GM18507 (cell line): ENCODE data around the gene LOXL1.

Experiments used
- DNase-seq: peaks from one replicate; pipeline ENCODE4 v3.0.0; 2011; ENCODE audit warnings: low read depth; ENCODE audit not compliant: insufficient read length; ENCODE audit errors: extremely low spot score
- FAIRE-seq: peaks from 2 replicates; lab custom pipeline; 2011; peaks lifted over from hg19 to GRCh38; lab: Jason Lieb, UNC

LOXL1 gene

DNA sequence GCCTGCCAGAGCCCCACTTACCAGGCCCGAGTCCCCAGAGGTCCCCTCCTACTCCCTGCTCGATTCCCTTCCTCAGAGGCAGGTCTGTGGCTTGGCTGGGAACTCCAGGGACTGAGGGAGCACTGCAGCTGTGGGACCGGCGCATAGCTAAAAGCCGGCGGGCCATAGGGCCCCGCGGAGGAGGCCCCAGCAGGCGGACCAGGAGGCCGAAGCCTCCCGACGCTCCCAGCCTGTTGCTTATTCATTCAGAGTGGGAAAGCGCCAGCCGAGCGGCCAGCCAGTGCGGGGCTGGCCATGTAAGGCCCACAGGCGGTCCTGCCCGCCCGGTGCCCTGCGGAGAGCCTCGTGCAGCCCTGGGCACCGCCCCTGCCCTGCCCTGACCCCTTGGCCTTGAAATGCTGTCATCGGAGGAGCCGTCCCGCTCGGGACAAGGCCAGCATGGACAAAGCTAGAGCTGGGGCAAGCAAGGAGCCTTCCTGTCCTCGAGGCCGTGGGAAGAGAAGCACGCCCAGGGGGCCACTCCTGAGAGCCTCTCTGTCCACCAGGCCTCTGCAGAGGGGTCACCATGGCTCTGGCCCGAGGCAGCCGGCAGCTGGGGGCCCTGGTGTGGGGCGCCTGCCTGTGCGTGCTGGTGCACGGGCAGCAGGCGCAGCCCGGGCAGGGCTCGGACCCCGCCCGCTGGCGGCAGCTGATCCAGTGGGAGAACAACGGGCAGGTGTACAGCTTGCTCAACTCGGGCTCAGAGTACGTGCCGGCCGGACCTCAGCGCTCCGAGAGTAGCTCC, at the start of gene LOXL1:
Gene LOXL1 (plus strand): TSS at position 244 of the 784 bp plus-strand sequence. CDS start 322 bp downstream, at position 566.
- no peak for FAIRE-seq
- DNase-seq, result no peak

GRCh38 chr15:73879426-73879825, 46.8 kb upstream of the LOXL1 start:
- DNase-seq, result no peak

GRCh38 chr15:73881579-73882320, 44.5 kb upstream of the LOXL1 start:
- DNase-seq (no peak), FAIRE-seq (no peak)

More at GRCh38 chr15:73879426-73879825, 46.8 kb upstream of the LOXL1 start:
- FAIRE-seq, result no peak

DNA sequence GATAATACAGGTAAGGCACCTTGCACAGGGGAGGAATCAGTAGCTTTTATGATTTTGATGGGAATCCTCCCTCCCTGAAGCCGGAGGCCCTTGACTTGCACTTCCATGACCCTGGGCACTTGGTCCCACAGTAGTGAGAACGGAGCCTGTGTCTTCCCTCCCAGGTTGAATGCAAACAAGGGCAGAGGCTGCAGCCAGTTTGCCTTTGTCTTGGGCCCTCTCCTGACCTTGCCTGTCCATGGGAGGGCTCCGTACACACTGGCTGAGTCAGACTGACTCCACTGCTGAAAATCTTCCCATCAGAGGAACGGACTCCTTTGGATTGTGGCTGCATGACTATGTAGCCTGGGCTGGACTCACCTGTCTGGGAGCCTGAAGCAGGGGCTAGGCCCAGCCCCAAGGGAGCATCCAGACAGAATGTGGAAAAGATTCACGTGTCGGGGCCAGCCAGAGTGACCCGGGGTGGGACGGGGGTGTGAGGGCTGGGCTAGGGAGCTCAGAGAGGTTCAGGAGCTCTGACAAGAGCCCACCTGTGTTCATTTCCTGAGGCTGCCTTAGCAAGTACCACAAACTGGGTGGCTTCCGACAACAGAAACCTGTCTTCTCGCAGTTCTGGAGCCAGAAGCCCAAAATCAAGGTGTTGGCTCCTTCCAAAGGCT, 43.4 kb upstream of the LOXL1 start:
- no peak for FAIRE-seq
- DNase-seq, result no peak

GRCh38 chr15:73884159-73884558, 42.1 kb upstream of the LOXL1 start:
- no peak for FAIRE-seq
- no peak for DNase-seq

GRCh38 chr15:73885954-73886700, 40.1 kb upstream of the LOXL1 start:
- FAIRE-seq (no peak), DNase-seq (no peak)

GRCh38 chr15:73886717-73887345, 39.4 kb upstream of the LOXL1 start:
- no peak for FAIRE-seq
- no peak for DNase-seq

DNA sequence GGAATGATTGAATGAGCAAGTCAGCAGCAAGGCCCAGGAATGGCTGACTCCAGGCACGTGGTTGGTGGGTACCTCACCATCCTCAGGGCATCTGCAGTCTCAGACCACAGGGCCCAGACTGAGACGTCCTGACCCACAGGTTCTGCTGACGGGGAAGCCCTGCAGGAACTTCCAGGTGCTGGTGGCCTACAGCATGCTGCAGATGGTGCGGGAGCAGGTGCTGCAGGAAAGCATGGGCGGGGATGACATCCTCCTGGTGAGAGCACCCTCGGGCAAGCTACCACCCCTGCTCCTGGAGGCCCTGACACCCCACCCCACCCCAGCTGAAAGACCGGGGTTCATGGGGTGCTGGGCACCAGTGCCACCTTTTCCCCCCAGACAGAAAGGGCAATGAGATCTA, 38.8 kb upstream of the LOXL1 start:
- FAIRE-seq (no peak), DNase-seq (no peak)

DNA sequence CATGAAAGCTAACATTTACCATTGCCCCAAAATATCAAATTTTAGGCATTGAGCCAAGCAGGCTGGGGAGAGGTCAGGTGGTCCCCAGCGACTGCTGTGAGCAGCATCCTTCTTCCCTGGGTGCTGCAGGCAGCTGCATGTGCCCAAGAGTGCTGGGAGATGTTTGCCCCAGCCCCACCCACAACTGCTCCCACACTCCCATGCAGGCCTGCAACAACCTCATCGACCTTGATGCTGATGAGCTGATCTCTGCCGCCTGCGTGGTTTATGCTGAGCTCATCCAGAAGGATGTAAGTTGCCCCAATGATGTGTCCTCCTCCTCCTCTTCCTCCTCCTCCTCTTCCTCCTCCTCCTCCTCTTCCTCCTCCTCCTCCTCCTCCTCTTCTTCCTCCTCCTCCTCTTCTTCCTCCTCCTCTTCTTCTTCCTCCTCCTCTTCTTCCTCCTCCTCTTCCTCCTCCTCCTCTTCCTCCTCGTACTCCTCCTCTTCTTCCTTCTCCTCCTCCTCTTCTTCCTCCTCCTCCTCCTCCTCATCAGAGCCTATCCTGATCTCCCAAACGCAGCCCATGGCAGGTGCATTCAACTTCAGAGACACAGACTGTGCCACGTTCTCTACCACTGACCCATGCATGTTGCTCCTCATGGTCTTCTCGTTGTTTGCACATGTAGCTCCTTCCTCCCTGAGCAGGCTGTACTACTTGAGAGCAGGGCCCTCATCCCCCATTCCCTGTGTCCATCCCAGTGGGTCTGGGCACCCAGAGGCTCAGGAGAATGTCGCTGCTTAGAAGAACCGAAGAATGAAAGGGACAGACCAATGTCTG, 37.8 kb upstream of the LOXL1 start:
- DNase-seq, result no peak
- no peak for FAIRE-seq

DNA sequence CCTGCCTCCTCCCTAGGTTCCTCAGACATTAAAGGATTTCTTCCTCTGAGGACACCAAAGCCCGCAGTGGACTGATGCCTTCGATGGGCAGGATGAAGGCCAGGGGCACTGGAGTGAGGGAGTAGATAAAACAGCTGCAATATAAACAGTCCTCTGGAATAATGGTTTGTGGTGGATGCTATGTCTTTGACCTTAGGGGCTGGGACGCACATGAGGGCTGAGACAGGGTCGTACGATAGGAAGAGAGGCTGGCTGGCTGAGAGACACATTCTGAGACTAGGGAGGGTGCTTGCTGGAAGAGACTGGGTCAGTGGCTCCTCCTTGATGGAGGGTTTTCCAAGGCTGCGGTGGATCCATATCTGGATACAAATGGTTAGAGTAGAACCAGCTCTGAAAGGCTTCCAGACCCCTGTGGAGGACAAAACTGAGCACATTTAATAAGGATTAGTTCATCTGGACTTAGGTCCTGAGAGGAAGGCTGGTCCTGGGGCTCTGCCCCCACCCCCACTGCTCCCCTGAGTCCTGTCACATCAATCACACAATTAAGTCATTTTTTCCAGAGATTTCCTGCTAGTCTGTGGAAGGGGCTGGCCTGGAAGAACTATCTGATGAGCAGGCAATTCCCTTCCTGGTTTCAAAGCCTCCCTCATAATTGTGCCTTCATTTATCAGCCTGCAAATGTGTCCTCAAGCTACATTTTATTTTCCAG, 37.1 kb upstream of the LOXL1 start:
- no peak for FAIRE-seq
- no peak for DNase-seq

DNA sequence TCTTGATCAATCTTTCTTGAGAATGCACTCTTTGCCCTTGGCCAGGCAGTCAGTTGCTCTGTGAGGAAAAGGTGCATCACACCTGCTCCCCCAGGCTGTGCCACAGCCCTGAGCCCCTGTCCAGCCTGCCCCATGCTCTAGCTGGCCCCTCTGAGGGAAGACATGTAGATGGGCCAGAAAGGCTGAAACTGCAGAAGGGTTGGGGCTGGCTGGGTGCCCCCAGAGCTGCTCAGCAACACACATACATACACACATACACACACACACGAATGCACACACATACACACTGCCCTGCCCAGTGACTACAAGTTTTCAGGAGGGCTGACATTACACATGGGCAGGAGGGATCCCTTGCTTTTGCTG, 36.5 kb upstream of the LOXL1 start:
- no peak for FAIRE-seq
- no peak for DNase-seq

GRCh38 chr15:73891328-73892315, 34.6 kb upstream of the LOXL1 start:
- no peak for FAIRE-seq
- no peak for DNase-seq

GRCh38 chr15:73892446-73893226, 33.6 kb upstream of the LOXL1 start:
- no peak for DNase-seq
- FAIRE-seq, result no peak

DNA sequence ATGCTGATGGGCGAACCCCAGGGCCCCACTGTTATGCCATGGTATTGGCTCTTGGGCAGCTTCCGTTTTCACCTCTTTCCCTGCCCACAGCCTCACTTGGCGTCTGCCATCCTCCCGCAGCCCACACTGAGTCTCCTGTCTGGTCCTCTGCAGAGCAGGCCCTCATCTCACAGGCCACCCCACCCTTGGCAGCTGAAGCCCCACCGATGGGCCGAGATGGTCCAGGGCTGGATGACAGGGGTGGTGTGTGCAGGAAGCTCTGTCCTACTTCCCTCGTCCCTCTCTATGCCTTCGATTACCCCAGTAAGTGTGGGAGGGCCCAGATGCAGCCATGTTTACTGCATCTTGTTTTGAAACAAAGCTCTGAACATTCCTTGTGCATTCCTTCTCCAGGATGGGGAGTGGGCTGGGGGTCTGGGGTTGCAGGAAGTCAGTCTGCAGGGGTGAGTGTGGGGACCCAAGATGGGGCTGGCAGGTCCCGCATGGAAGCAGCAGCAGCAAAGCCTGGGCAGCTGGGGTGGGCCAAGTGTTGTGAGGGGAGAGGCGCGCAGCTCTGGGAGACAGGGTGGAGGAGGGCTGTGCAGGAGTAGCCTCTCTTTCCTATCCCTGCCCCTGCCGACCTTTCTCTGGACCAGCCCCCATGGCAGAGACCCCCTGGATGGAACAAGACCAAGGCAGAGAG, 32.0 kb upstream of the LOXL1 start:
- DNase-seq (no peak), FAIRE-seq (no peak)

GRCh38 chr15:73897441-73898261, 28.6 kb upstream of the LOXL1 start:
- peak; percentile 60 for DNase-seq
- FAIRE-seq, result no peak
